Measurements from ENCODE around the gene PIGR.

PIGR gene

GRCh38 chr1:206952171-206952570, 5.9 kb upstream of the PIGR start:
- Histone ChIP-seq H3K4me3 (ENCODE audit: low read depth in 1 of 2, low read length in 2 of 2) (no peak overlapping the region), H3K4me1 (ENCODE audit: insufficient read depth, low read length) (no peaks in the 10 kb centered on the region), H3K9ac (ENCODE audit: low read depth, low read length) (no peak overlapping the region), H3K27me3 (ENCODE audit: insufficient read depth, low read length, poor library complexity) (no peaks in the 10 kb centered on the region), H2AFZ (ENCODE audit: low read depth, low read length) (no peak overlapping the region), H3K27ac (ENCODE audit: low read length) (no peak overlapping the region), H4K20me1 (ENCODE audit: insufficient read depth, low read length) (no peaks in the 10 kb centered on the region), H3K9me3 (ENCODE audit: insufficient read depth, low read length, severe bottlenecking) (no peaks in the 10 kb centered on the region), H3K79me2 (ENCODE audit: insufficient read depth, low read length) (no peaks in the 10 kb centered on the region), H3K36me3 (ENCODE audit: insufficient read depth, low read length) (no peaks in the 10 kb centered on the region), H3K4me2 (ENCODE audit: insufficient read depth, low read length) (no peak overlapping the region)
- ATAC-seq (ENCODE audit: insufficient read depth, low read depth) (no peak), DNase-seq (no peak)
- TF ChIP-seq EZH2 (IDR thresholded peaks at IDR 0.05; ENCODE audit: borderline replicate concordance, low read depth, low read length, severe bottlenecking) (no peak), CTCF (IDR thresholded peaks at IDR 0.05; ENCODE audit: borderline replicate concordance, extremely low read depth, low read length, poor library complexity, severe bottlenecking) (no peak)

GRCh38 chr1:206951318-206952100, 5.2 kb upstream of the PIGR start:
- H3K4me3 ChIP-seq (ENCODE audit: low read depth in 1 of 2, low read length in 2 of 2), result no peak overlapping the region
- no peak overlapping the region for H2AFZ ChIP-seq (ENCODE audit: low read depth, low read length)
- no peak overlapping the region for H3K27ac ChIP-seq (ENCODE audit: low read length)
- no peaks in the 10 kb centered on the region for H3K4me1 ChIP-seq (ENCODE audit: insufficient read depth, low read length)
- no peak for TF ChIP-seq CTCF (IDR thresholded peaks at IDR 0.05; ENCODE audit: borderline replicate concordance, extremely low read depth, low read length, poor library complexity, severe bottlenecking)
- no peak for TF ChIP-seq EZH2 (IDR thresholded peaks at IDR 0.05; ENCODE audit: borderline replicate concordance, low read depth, low read length, severe bottlenecking)
- H4K20me1 ChIP-seq (ENCODE audit: insufficient read depth, low read length), result no peaks in the 10 kb centered on the region
- no peak overlapping the region for H3K4me2 ChIP-seq (ENCODE audit: insufficient read depth, low read length)
- ATAC-seq (ENCODE audit: insufficient read depth, low read depth) (no peak), DNase-seq (no peak)
- no peak overlapping the region for H3K9ac ChIP-seq (ENCODE audit: low read depth, low read length)
- no peaks in the 10 kb centered on the region for H3K27me3 ChIP-seq (ENCODE audit: insufficient read depth, low read length, poor library complexity)
- no peaks in the 10 kb centered on the region for H3K79me2 ChIP-seq (ENCODE audit: insufficient read depth, low read length)
- no peaks in the 10 kb centered on the region for H3K9me3 ChIP-seq (ENCODE audit: insufficient read depth, low read length, severe bottlenecking)
- no peaks in the 10 kb centered on the region for H3K36me3 ChIP-seq (ENCODE audit: insufficient read depth, low read length)

GRCh38 chr1:206949641-206950040, 3.4 kb upstream of the PIGR start:
- no peaks in the 10 kb centered on the region for H3K9me3 ChIP-seq (ENCODE audit: insufficient read depth, low read length, severe bottlenecking)
- ATAC-seq (ENCODE audit: insufficient read depth, low read depth) (no peak), DNase-seq (no peak)
- H3K79me2 ChIP-seq (ENCODE audit: insufficient read depth, low read length), result no peaks in the 10 kb centered on the region
- no peak overlapping the region for H3K9ac ChIP-seq (ENCODE audit: low read depth, low read length)
- TF ChIP-seq EZH2 (IDR thresholded peaks at IDR 0.05; ENCODE audit: borderline replicate concordance, low read depth, low read length, severe bottlenecking) (no peak), CTCF (IDR thresholded peaks at IDR 0.05; ENCODE audit: borderline replicate concordance, extremely low read depth, low read length, poor library complexity, severe bottlenecking) (no peak)
- H3K4me3 ChIP-seq (ENCODE audit: low read depth in 1 of 2, low read length in 2 of 2), result no peak overlapping the region
- no peaks in the 10 kb centered on the region for H3K36me3 ChIP-seq (ENCODE audit: insufficient read depth, low read length)
- no peak overlapping the region for H2AFZ ChIP-seq (ENCODE audit: low read depth, low read length)
- H4K20me1 ChIP-seq (ENCODE audit: insufficient read depth, low read length), result no peaks in the 10 kb centered on the region
- no peak overlapping the region for H3K27ac ChIP-seq (ENCODE audit: low read length)
- no peak overlapping the region for H3K4me2 ChIP-seq (ENCODE audit: insufficient read depth, low read length)
- no peaks in the 10 kb centered on the region for H3K4me1 ChIP-seq (ENCODE audit: insufficient read depth, low read length)
- no peaks in the 10 kb centered on the region for H3K27me3 ChIP-seq (ENCODE audit: insufficient read depth, low read length, poor library complexity)

Data from DND-41 (cell line).